PC-9 (cell line): ENCODE data around the gene DLD. TPM values are rescaled to one million over a fixed set of nuclear protein-coding genes. Genes with fewer than 3 reads are reported as not detected.

Experiments
- BruUV-seq: library from RNA; stranded (reverse); fragments of 400-500 nt; replicated peaks from 2 replicates; lab custom pipeline; 2021; lab: Mats Ljungman, UMichigan
- CTCF ChIA-PET: fragments of 300-600 bp; sonication (Branson Sonifier 250); formaldehyde crosslinking; loops from one replicate; lab custom pipeline; 2022; ENCODE audit warnings: antibody characterized with exemption; lab: Charles Lee
- POLR2A ChIA-PET: fragments of 300-600 bp; sonication (Branson Sonifier 250); formaldehyde crosslinking; loops from one replicate; lab custom pipeline; 2022; ENCODE audit warnings: antibody characterized with exemption; ENCODE audit not compliant: unreplicated experiment; lab: Charles Lee
- DNase-seq, 2 experiments: peaks; one replicate each; pipeline versions ENCODE4 v3.0.0 to v3.0.0-alpha.2; 2015 to 2022; ENCODE audit warnings: mixed read lengths in 1 of 2
- H2AFZ ChIP-seq: fragments of 200-600 bp; sonication (generic); 2 replicates; pipeline ENCODE4 v1.8.1; 2017; ENCODE audit warnings: antibody characterized with exemption
- H3F3A ChIP-seq: fragments of 200-600 bp; sonication (generic); 2 replicates; pipeline ENCODE4 v1.8.1; 2017; ENCODE audit warnings: antibody characterized with exemption, mild to moderate bottlenecking, low read depth; ENCODE audit not compliant: insufficient read depth
- H3K27ac ChIP-seq: fragments of 200-600 bp; sonication (generic); 2 replicates; pipeline ENCODE4 v1.6.1; 2016; ENCODE audit warnings: mixed run types
- H3K27me3 ChIP-seq: fragments of 200-600 bp; sonication (generic); 2 replicates; pipeline ENCODE4 v1.6.1; 2016; ENCODE audit warnings: low read depth, mixed run types; ENCODE audit not compliant: insufficient read depth
- H3K36me3 ChIP-seq: fragments of 200-600 bp; sonication (generic); 2 replicates; pipeline ENCODE4 v1.6.1; 2016; ENCODE audit warnings: low read depth, mixed run types
- H3K4me1 ChIP-seq: fragments of 200-600 bp; sonication (generic); replicated peaks from 2 replicates; pipeline ENCODE4 v1.6.1; 2016; ENCODE audit warnings: mixed run types; ENCODE audit not compliant: insufficient read depth
- H3K4me2 ChIP-seq: fragments of 200-600 bp; sonication (generic); 2 replicates; pipeline ENCODE4 v1.6.1; 2017; ENCODE audit warnings: mixed run types
- H3K4me3 ChIP-seq: fragments of 200-600 bp; sonication (generic); 2 replicates; pipeline ENCODE4 v1.6.1; 2016; ENCODE audit warnings: mixed run types
- H3K79me2 ChIP-seq: fragments of 200-600 bp; sonication (generic); 2 replicates; pipeline ENCODE4 v1.6.1; 2017; ENCODE audit warnings: low read depth, mixed run types
- H3K9me2 ChIP-seq: fragments of 200-600 bp; sonication (generic); 2 replicates; pipeline ENCODE4 v1.8.1; 2017; ENCODE audit warnings: mild to moderate bottlenecking; ENCODE audit not compliant: insufficient read depth
- H3K9me3 ChIP-seq: fragments of 200-600 bp; sonication (generic); 2 replicates; pipeline ENCODE4 v1.8.1; 2016; ENCODE audit warnings: low read depth; ENCODE audit not compliant: insufficient read depth
- H4K20me1 ChIP-seq: fragments of 200-600 bp; sonication (generic); 2 replicates; pipeline ENCODE4 v1.8.1; 2017; ENCODE audit not compliant: insufficient read depth
- EZH2 ChIP-seq: fragments of 200-600 bp; sonication (generic); IDR thresholded peaks from 2 replicates; pipeline ENCODE4 v1.8.0; 2017; ENCODE audit warnings: antibody characterized with exemption, low read depth
- intact Hi-C: fragments of 100-400 bp; cut with micrococcal nuclease; formaldehyde crosslinking; loops from one replicate; pipeline ENCODE4 v1.10.0; 2022; ENCODE audit not compliant: unreplicated experiment
- total RNA-seq: library from RNA; stranded (reverse); gene quantifications from 2 replicates; pipeline ENCODE4 v1.2.3, GENCODE V29; 2021
- TF ChIP-seq, protein P1 (sequence below): fragments of 200-600 bp; sonication (generic); conservative IDR thresholded peaks from 2 replicates; pipeline ENCODE4 v1.6.1; 2017; ENCODE audit warnings: mixed run types, antibody characterized with exemption, mild to moderate bottlenecking, moderate library complexity

The DLD gene
- total RNA-seq, 1 experiment from 2014 or later: 157 TPM

DNA sequence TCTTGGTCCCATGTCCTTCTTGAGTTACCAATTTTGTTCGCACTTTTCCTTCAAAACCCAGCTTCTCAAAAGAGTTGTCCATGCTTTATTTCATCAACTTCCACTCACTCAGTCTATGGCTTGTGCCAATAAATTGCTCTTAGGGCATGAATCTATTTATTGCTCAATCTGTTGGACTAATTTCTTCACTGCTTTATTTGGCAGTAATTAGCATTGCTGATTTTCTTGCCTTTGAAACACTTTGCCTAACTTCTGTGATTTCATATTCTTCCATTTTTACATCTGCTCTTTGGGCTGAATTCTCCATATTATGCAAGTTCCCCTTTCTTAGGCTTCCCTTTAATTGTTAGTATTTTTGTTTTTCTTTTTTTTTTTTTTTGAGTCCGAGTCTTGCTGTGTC is 16.8 kb downstream of the DLD start:
- CTCF ChIA-PET: interaction anchor here (0.7 kb wide), 1 partner anchor 11 kb away, joined by 3 read pairs; no protein-coding TSS in a partner anchor
- POLR2A ChIA-PET: no interaction called here
- no TSS peak for BruUV-seq
- H3K9me2 ChIP-seq: no peaks in the 10 kb centered on the region
- DNase-seq: no peak
- no peaks in the 10 kb centered on the region for H3K9me3 ChIP-seq
- H3K36me3 ChIP-seq: peaks cover 50% of the 10 kb centered on the region
- intact Hi-C loops: no loop called here
- TF ChIP-seq EZH2: no peak
- TF ChIP-seq, protein P1, sequence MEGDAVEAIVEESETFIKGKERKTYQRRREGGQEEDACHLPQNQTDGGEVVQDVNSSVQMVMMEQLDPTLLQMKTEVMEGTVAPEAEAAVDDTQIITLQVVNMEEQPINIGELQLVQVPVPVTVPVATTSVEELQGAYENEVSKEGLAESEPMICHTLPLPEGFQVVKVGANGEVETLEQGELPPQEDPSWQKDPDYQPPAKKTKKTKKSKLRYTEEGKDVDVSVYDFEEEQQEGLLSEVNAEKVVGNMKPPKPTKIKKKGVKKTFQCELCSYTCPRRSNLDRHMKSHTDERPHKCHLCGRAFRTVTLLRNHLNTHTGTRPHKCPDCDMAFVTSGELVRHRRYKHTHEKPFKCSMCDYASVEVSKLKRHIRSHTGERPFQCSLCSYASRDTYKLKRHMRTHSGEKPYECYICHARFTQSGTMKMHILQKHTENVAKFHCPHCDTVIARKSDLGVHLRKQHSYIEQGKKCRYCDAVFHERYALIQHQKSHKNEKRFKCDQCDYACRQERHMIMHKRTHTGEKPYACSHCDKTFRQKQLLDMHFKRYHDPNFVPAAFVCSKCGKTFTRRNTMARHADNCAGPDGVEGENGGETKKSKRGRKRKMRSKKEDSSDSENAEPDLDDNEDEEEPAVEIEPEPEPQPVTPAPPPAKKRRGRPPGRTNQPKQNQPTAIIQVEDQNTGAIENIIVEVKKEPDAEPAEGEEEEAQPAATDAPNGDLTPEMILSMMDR: no peak
- no peaks in the 10 kb centered on the region for H3K79me2 ChIP-seq
- no peak overlapping the region for H2AFZ ChIP-seq
- no peaks in the 10 kb centered on the region; the same call in 1 of the 2 replicates for H3F3A ChIP-seq
- H3K4me3 ChIP-seq: no peak overlapping the region
- no peaks in the 10 kb centered on the region for H3K27me3 ChIP-seq
- no peaks in the 10 kb centered on the region for H4K20me1 ChIP-seq
- H3K27ac ChIP-seq: no peak overlapping the region
- H3K4me2 ChIP-seq: no peak overlapping the region
- 0 out of 2 replicates have a peak, but pooled peaks cover under 1% of the 10 kb centered on the region for H3K4me1 ChIP-seq

DNA sequence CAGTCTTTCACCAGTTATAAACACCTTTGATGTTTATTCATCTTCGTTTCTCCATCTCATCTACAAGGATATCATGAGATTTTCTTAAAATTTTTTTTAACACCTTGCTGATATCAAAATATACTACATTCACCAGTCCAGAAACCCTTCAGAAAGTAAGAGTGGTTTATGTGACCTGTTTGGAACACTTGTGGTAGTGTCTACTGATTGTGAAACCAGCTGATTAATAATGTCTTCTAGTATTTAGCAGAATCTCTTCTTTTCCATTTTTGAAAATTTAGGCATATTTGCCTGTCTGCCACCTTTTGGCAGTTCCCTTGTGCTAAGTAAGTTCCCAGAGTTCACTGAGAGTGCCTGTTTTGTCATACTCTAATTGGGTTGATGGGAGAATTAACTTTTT is 18.5 kb downstream of the DLD start:
- intact Hi-C loops: no loop called here
- ChIA-PET CTCF (no interaction called here), POLR2A (no interaction called here)
- BruUV-seq: no TSS peak
- Histone ChIP-seq H2AFZ (no peak overlapping the region), H4K20me1 (no peaks in the 10 kb centered on the region), H3K79me2 (peaks cover 9% of the 10 kb centered on the region; the same call in 1 of the 2 replicates), H3F3A (no peaks in the 10 kb centered on the region; the same call in 1 of the 2 replicates), H3K9me3 (no peaks in the 10 kb centered on the region), H3K36me3 (peaks cover 52% of the 10 kb centered on the region; the same call in 1 of the 2 replicates), H3K4me3 (no peak overlapping the region), H3K4me2 (no peak overlapping the region), H3K9me2 (no peaks in the 10 kb centered on the region), H3K27ac (no peak overlapping the region), H3K27me3 (no peaks in the 10 kb centered on the region), H3K4me1 (peaks cover 10% of the 10 kb centered on the region)
- DNase-seq: no peak
- TF ChIP-seq EZH2: no peak
- TF ChIP-seq, protein P1: no peak

DNA sequence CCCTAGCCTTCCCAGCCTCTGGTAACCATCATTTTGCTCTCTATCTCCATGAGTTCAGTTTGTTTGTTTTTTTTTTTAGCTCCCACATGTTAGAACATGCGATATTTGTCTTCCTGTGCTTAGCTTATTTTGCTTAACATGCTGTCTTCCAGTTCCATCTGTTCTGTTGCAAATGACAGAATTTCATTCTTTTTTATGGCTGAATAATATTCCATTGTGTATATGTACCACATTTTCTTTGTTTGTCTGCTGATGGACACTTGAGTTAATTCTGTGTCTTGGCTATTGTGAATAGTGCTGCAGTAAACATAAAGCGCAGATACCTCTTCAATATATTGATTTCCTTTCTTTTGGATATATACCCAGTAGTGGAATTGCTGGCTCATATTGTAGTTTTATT is 21.0 kb downstream of the DLD start:
- POLR2A ChIA-PET: no interaction called here

More for the DNA sequence above, 21.0 kb downstream of the DLD start:
- Histone ChIP-seq H3K79me2 (peaks cover 9% of the 10 kb centered on the region; the same call in 1 of the 2 replicates), H3K9me2 (no peaks in the 10 kb centered on the region), H3K36me3 (peaks cover 44% of the 10 kb centered on the region), H3K4me3 (no peak overlapping the region), H3K27ac (no peak overlapping the region), H3K4me2 (no peak overlapping the region), H3K9me3 (no peaks in the 10 kb centered on the region), H4K20me1 (no peaks in the 10 kb centered on the region), H3K4me1 (peaks cover 10% of the 10 kb centered on the region), H3F3A (no peaks in the 10 kb centered on the region; the same call in 1 of the 2 replicates), H2AFZ (no peak overlapping the region), H3K27me3 (no peaks in the 10 kb centered on the region)
- DNase-seq: no peak
- BruUV-seq: no TSS peak
- intact Hi-C loops: no loop called here
- no peak for TF ChIP-seq EZH2
- TF ChIP-seq, protein P1: no peak
- CTCF ChIA-PET: no interaction called here
